Suprapubic skin (tissue), 4 donors: ENCODE data around the gene KCNA10. TPM values are rescaled to one million over a fixed set of nuclear protein-coding genes. Genes with fewer than 3 reads are reported as not detected.

ENCODE experiments used
- DNase-seq, 2 donors: peaks; one replicate each; pipeline ENCODE4 v3.0.0-alpha.2; 2019; ENCODE audit warnings: low spot score in 2 of 2
- H3K27ac ChIP-seq: fragments of 200-600 bp; sonication (generic); one replicate; pipeline ENCODE4 v1.5.1; 2019
- H3K27me3 ChIP-seq: fragments of 200-600 bp; sonication (generic); one replicate; pipeline ENCODE4 v1.5.1; 2019
- H3K36me3 ChIP-seq: fragments of 200-600 bp; sonication (generic); one replicate; pipeline ENCODE4 v1.5.1; 2019
- H3K4me1 ChIP-seq: fragments of 200-600 bp; sonication (generic); one replicate; pipeline ENCODE4 v1.5.1; 2019
- H3K4me3 ChIP-seq: fragments of 200-600 bp; sonication (generic); one replicate; pipeline ENCODE4 v1.5.1; 2019; ENCODE audit warnings: mild to moderate bottlenecking
- H3K9me3 ChIP-seq: fragments of 200-600 bp; sonication (generic); one replicate; pipeline ENCODE4 v1.5.1; 2019
- CTCF ChIP-seq, 2 donors: fragments of 200-600 bp in 1 of 2; fragments of 450-650 bp in 1 of 2; sonication (generic) in 1 of 2; IDR thresholded peaks; one replicate each; pipeline ENCODE4 v1.5.1; 2016 to 2019; ENCODE audit warnings: antibody characterized with exemption in 2 of 2, mild to moderate bottlenecking in 1 of 2, moderate library complexity in 1 of 2
- EP300 ChIP-seq: sonication (generic); formaldehyde crosslinking; IDR thresholded peaks from one replicate; pipeline ENCODE4 v1.6.1; 2017; ENCODE audit warnings: antibody characterized with exemption
- POLR2A ChIP-seq, 2 donors: fragments of 450-650 bp; IDR thresholded peaks; one replicate each; pipeline ENCODE4 v1.6.1; 2017; ENCODE audit warnings: antibody characterized with exemption in 2 of 2, mild to moderate bottlenecking in 2 of 2, moderate library complexity in 2 of 2
- POLR2AphosphoS5 ChIP-seq, 3 donors: sonication (generic); formaldehyde crosslinking; IDR thresholded peaks; one replicate each; pipeline ENCODE4 v1.6.1; 2017; ENCODE audit warnings: antibody characterized with exemption in 3 of 3
- WGBS: methylation state at CpG from one replicate; pipeline ENCODE4 v1.1.5; 2018; 5-methylcytosine and 5-hydroxymethylcytosine counted together
- total RNA-seq, 4 donors: library from RNA; depleted of rRNA; stranded (reverse); fragments of >200 nt; gene quantifications; one replicate each; pipeline ENCODE4 v1.1.0, GENCODE V29; 2016

KCNA10 gene
- total RNA-seq, 4 donors from 2014 or later: not detected

- no peak overlapping the region for H3K27ac ChIP-seq
- H3K27me3 ChIP-seq: peaks cover 10% of the 10 kb centered on the region
- H3K36me3 ChIP-seq: no peaks in the 10 kb centered on the region
- DNase-seq: no peak
- TF ChIP-seq POLR2A (IDR thresholded peaks at IDR 0.05) (no peak), CTCF (IDR thresholded peaks at IDR 0.05) (no peak), POLR2AphosphoS5 (IDR thresholded peaks at IDR 0.05) (no peak), EP300 (no peak)
- H3K4me3 ChIP-seq: no peak overlapping the region
- peaks cover 13% of the 10 kb centered on the region for H3K4me1 ChIP-seq
- WGBS: 52% methylated on average over 10 of the region's 10 CpGs
- H3K9me3 ChIP-seq: no peaks in the 10 kb centered on the region
Observed at GRCh38 chr1:110476028-110476765, 42.8 kb downstream of the KCNA10 start.

- peaks cover 13% of the 10 kb centered on the region for H3K4me1 ChIP-seq
- H3K9me3 ChIP-seq: no peaks in the 10 kb centered on the region
- WGBS: 88% methylated on average over 5 of the region's 5 CpGs
- no peak for TF ChIP-seq POLR2A (IDR thresholded peaks at IDR 0.05)
- TF ChIP-seq CTCF (IDR thresholded peaks at IDR 0.05): no peak
- no peak for TF ChIP-seq POLR2AphosphoS5 (IDR thresholded peaks at IDR 0.05)
- no peak for TF ChIP-seq EP300
- H3K27ac ChIP-seq: no peak overlapping the region
- H3K27me3 ChIP-seq: peaks cover 9% of the 10 kb centered on the region
- no peak for DNase-seq
- no peak overlapping the region for H3K4me3 ChIP-seq
- no peaks in the 10 kb centered on the region for H3K36me3 ChIP-seq
Observed at GRCh38 chr1:110475362-110476027, 43.5 kb downstream of the KCNA10 start.

GRCh38 chr1:110474444-110474843 is 44.5 kb downstream of the KCNA10 start:
- 91% methylated on average over 6 of the region's 6 CpGs for WGBS
- Histone ChIP-seq H3K36me3 (no peaks in the 10 kb centered on the region), H3K27me3 (peaks cover 7% of the 10 kb centered on the region), H3K4me3 (no peak overlapping the region), H3K27ac (no peak overlapping the region), H3K4me1 (peaks cover 13% of the 10 kb centered on the region), H3K9me3 (no peaks in the 10 kb centered on the region)
- DNase-seq: no peak
- TF ChIP-seq POLR2AphosphoS5 (IDR thresholded peaks at IDR 0.05) (no peak), CTCF (IDR thresholded peaks at IDR 0.05) (no peak), EP300 (no peak), POLR2A (IDR thresholded peaks at IDR 0.05) (no peak)

GRCh38 chr1:110472546-110472945 is 46.4 kb downstream of the KCNA10 start:
- Histone ChIP-seq H3K36me3 (no peaks in the 10 kb centered on the region), H3K9me3 (no peaks in the 10 kb centered on the region), H3K27ac (no peak overlapping the region), H3K4me1 (peaks cover 13% of the 10 kb centered on the region), H3K4me3 (no peak overlapping the region), H3K27me3 (peaks cover 3% of the 10 kb centered on the region)
- DNase-seq: no peak
- 85% methylated on average over 10 of the region's 10 CpGs for WGBS
- TF ChIP-seq EP300 (no peak), POLR2AphosphoS5 (IDR thresholded peaks at IDR 0.05) (no peak), POLR2A (IDR thresholded peaks at IDR 0.05) (no peak), CTCF (IDR thresholded peaks at IDR 0.05) (no peak)

- peaks cover 3% of the 10 kb centered on the region for H3K27me3 ChIP-seq
- H3K27ac ChIP-seq: no peak overlapping the region
- peaks cover 3% of the 10 kb centered on the region for H3K4me1 ChIP-seq
- no peaks in the 10 kb centered on the region for H3K9me3 ChIP-seq
- no peaks in the 10 kb centered on the region for H3K36me3 ChIP-seq
- DNase-seq: no peak
- H3K4me3 ChIP-seq: no peak overlapping the region
- TF ChIP-seq POLR2AphosphoS5 (IDR thresholded peaks at IDR 0.05) (no peak), POLR2A (IDR thresholded peaks at IDR 0.05) (no peak), EP300 (no peak), CTCF (IDR thresholded peaks at IDR 0.05) (no peak)
- WGBS: 85% methylated on average over 3 of the region's 3 CpGs
Observed at GRCh38 chr1:110471131-110471530, 47.8 kb downstream of the KCNA10 start.
